GM06990 (cell line): ENCODE measurements around the gene SC5D.

ENCODE experiments used
- DNase-seq: peaks from one replicate; pipeline ENCODE4 v3.0.0-alpha.2; 2011; ENCODE audit not compliant: insufficient read length; ENCODE audit errors: extremely low read depth
- H3K27me3 ChIP-seq: replicated peaks from 2 replicates; pipeline ENCODE4 v1.6.0; 2011; ENCODE audit warnings: low read length; ENCODE audit not compliant: control insufficient read depth, insufficient read depth
- H3K36me3 ChIP-seq: 2 replicates; pipeline ENCODE4 v1.5.1; 2011; ENCODE audit warnings: low read length; ENCODE audit not compliant: control insufficient read depth, insufficient read depth
- H3K4me3 ChIP-seq: replicated peaks from 2 replicates; pipeline ENCODE4 v1.5.1; 2011; ENCODE audit warnings: low read depth, mild to moderate bottlenecking, control low read depth, low read length
- CTCF ChIP-seq: IDR thresholded peaks from 2 replicates; pipeline ENCODE4 v1.5.1; 2011; ENCODE audit warnings: low read length, control low read depth, mild to moderate bottlenecking, inconsistent platforms; ENCODE audit not compliant: insufficient read depth, poor library complexity, severe bottlenecking

The SC5D gene, protein sequence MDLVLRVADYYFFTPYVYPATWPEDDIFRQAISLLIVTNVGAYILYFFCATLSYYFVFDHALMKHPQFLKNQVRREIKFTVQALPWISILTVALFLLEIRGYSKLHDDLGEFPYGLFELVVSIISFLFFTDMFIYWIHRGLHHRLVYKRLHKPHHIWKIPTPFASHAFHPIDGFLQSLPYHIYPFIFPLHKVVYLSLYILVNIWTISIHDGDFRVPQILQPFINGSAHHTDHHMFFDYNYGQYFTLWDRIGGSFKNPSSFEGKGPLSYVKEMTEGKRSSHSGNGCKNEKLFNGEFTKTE

DNA sequence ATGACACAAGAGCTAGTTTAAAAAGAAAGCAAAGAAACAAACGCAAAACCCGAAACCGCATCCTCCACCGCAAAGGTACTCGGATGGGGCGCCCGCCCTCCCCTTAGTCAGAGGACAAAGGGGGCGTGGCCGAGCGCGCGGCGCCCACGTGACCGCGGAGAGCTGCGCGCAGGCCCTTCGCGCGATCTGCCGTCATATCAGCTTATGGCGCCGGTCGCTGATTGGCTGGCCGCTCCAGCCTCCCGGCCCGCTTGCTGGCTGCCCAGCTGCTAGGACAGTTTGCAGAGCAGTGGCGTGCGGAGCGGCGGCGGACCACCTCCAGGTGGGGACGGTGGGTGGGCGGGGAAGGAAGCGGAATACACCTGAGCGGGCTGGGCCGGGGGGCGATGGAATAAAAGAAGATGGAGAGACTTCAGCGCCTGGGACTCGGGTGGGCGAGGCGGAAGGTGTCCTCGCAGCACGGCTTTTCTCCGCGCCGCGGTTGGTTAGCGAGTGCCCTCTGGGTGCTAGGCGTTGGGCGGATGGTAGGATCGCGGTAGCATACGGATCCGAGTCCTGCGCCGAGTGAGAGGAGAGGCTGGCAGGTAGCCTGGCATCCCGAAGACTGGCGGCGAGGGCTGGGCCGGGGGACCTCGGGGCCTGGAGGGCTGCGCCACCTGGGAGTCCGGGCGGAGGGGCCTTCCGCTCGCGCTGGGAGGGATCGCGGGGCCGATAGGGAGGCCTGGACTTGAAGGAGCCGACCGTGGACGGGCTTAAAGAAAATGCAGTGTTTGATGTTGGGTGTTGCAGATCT is at the start of gene SC5D:
Gene SC5D, plus strand, starts transcription at position 277 of the 793 bp plus-strand sequence. CDS start 10,605 bp downstream, outside the sequence.
- peak within 1 kb of the TSS; percentile 93 for H3K4me3 ChIP-seq
- H3K36me3 ChIP-seq: peaks cover 4% of the 10 kb centered on the region
- no peaks in the 10 kb centered on the region for H3K27me3 ChIP-seq
- peak; percentile 97 for DNase-seq
- no peak for TF ChIP-seq CTCF

DNA sequence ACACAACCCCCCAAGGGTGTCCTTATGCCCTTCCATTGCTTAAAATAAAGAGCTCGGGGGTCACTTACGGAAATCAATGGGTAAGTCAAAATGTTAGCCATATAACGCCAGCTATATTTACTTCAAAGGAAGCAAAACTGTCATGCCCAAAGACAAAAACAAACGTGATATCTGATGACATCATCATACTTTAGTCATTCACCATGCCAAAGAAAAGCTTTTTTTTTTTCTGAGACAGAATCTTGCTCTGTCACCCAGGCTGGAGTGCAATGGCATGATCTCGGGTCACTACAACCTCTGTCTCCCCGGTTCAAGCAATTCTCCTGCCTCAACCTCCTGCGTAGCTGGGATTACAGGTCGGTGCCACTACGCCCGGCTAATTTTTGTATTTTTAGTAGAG is 47.7 kb upstream of the SC5D start:
- no peaks in the 10 kb centered on the region for H3K27me3 ChIP-seq
- TF ChIP-seq CTCF: no peak
- no peak overlapping the region for H3K4me3 ChIP-seq
- no peaks in the 10 kb centered on the region for H3K36me3 ChIP-seq
- no peak for DNase-seq

DNA sequence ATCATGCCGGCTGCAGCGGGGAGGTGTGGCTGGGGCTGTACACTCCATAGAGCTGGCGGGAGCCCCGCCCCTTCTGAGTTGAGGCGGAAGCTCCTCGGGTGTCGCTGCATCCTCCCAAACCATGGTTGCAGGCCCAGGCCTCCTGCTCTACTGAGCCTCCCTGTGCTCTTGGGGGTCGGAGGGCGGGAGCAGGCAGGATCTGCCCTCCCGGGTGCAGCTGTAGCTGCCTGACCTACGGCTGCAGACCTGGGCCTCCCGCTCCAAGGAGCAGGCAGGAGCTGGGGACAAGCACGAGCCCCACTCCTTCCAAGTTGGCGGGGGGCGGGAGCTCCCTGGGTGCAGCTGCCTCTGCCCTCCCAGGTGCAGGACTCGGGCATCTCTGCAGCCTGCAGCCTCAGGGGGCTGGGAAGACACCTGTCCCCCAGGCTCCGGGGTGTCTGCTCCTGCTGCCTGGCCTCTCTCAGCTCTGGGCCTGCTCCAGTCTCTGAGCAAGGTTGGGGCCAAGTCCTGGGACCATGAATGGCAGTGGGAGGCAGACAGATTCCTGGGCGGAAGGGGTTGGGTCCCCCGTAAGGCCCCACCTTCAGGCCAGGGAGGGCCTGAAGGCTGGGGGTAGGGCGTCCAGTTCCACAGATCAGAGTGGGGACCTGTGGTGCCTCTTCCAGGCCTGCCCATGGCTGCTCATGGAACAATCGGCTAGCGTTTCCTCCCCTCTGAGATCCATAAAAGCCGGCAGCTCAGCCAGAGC is 46.4 kb upstream of the SC5D start:
- DNase-seq: no peak
- H3K4me3 ChIP-seq: no peak overlapping the region
- no peaks in the 10 kb centered on the region for H3K27me3 ChIP-seq
- no peaks in the 10 kb centered on the region for H3K36me3 ChIP-seq
- no peak for TF ChIP-seq CTCF

GRCh38 chr11:121246769-121247035 is 45.9 kb upstream of the SC5D start:
- Histone ChIP-seq H3K36me3 (no peaks in the 10 kb centered on the region), H3K27me3 (no peaks in the 10 kb centered on the region), H3K4me3 (no peak overlapping the region)
- DNase-seq: no peak
- TF ChIP-seq CTCF: no peak

DNA sequence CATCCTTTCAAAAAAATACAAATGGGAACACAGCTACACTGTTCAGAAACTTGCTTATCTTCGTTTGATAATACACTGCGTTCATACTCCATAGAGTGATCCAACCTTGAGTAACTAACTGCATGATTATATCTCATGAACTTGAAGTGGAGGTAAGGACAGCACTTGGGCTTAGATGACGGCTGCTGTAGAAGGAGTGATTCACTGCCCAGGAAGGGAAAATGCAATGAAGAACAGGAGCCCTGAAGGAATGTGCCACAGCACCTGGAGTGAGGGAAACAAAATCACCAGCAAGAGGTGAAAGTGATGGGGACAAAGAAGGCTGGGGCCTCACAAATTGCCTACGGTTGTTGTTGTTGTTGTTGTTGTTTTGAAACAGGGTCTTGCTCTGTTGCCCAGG is 44.1 kb upstream of the SC5D start:
- Histone ChIP-seq H3K4me3 (no peak overlapping the region), H3K27me3 (no peaks in the 10 kb centered on the region), H3K36me3 (no peaks in the 10 kb centered on the region)
- TF ChIP-seq CTCF: no peak
- no peak for DNase-seq
